GM12891 (cell line): ENCODE measurements around the gene GPR84.

Experiments
- POLR2A ChIP-seq: IDR thresholded peaks from 2 replicates; pipeline ENCODE4 v1.6.1; 2011; ENCODE audit warnings: low read depth, low read length, control low read depth
- POLR2AphosphoS5 ChIP-seq: IDR thresholded peaks from 2 replicates; pipeline ENCODE4 v1.6.1; 2011; ENCODE audit warnings: low read depth, low read length, control low read depth
- TAF1 ChIP-seq: IDR thresholded peaks from 2 replicates; pipeline ENCODE4 v1.6.1; 2011; ENCODE audit warnings: low read depth, low read length, control low read depth

DNA sequence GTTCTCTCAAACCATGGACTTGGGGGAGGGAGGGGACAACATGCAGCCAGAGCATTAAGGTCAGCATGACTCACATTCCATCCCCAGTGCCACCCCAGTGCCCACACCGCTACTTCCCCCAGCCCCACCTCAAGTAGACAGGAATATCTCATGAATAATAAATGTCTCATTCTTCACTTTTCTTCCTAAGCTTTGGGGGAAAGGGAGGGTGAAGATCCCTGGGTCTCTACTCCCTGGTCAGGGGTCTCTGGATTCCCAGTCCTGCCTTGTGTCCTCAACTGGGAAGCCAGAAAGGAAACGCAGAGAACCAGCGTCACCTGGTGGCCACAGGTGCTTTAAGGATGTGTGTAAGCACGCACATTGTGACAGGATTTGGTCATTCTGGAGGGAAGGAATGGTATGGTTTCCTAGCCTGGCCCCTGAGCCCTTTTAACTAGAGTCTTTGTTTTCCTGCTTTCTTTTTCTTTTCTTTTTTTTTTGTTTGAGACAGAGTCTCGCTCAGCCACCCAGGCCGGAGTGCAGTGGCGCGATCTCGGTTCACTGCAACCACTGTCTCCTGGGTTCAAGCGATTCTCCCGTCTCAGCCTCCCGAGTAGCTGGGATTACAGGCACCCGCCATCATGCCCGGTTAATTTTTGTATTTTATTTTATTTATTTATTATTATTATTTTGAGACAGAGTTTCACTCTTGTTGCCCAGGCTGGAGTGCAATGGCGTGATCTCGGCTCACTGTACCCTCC, 3.4 kb downstream of the GPR84 start:
- TF ChIP-seq POLR2A (no peak), TAF1 (no peak), POLR2AphosphoS5 (no peak)
